HEK293 (cell line): Measurements from ENCODE around the gene PANK4.

Experiments
- BCL11A ChIP-seq: fragments of 450-650 bp; formaldehyde crosslinking; IDR thresholded peaks from 2 replicates; pipeline ENCODE4 v1.5.1; 2016; ENCODE audit warnings: low read depth, missing biosample characterization, missing genetic modification characterization
- PATZ1 ChIP-seq: fragments of 450-650 bp; formaldehyde crosslinking; IDR thresholded peaks from 2 replicates; pipeline ENCODE4 v1.5.1; 2016; ENCODE audit warnings: missing biosample characterization, missing genetic modification characterization
- SETDB1 ChIP-seq: IDR thresholded peaks from one replicate; pipeline ENCODE4 v1.6.1; 2017; ENCODE audit warnings: mild to moderate bottlenecking, low read length, moderate library complexity, mixed read lengths; ENCODE audit not compliant: insufficient read length
- ZBTB17 ChIP-seq: fragments of 450-650 bp; formaldehyde crosslinking; IDR thresholded peaks from 2 replicates; pipeline ENCODE4 v1.5.1; 2016; ENCODE audit warnings: missing biosample characterization, missing genetic modification characterization
- ZBTB6 ChIP-seq: fragments of 450-650 bp; formaldehyde crosslinking; IDR thresholded peaks from 2 replicates; pipeline ENCODE4 v1.5.1; 2017; ENCODE audit warnings: missing biosample characterization, missing genetic modification characterization
- ZNF274 ChIP-seq, 2 experiments: fragments of 200-500 bp in 1 of 2; fragments of 450-650 bp in 1 of 2; sonication (Bioruptor generic) in 1 of 2; formaldehyde crosslinking in 1 of 2; IDR thresholded peaks; 2 replicates each; pipeline versions ENCODE4 v1.5.1 to v1.6.1; 2014 to 2016; ENCODE audit warnings: borderline replicate concordance in 1 of 2, inconsistent platforms in 1 of 2, low read length in 1 of 2, missing biosample characterization in 1 of 2, missing genetic modification characterization in 1 of 2
- ZNF324 ChIP-seq: fragments of 450-650 bp; formaldehyde crosslinking; IDR thresholded peaks from 2 replicates; pipeline ENCODE4 v1.5.1; 2016; ENCODE audit warnings: missing biosample characterization, missing genetic modification characterization
- ZNF423 ChIP-seq: fragments of 450-650 bp; formaldehyde crosslinking; IDR thresholded peaks from 2 replicates; pipeline ENCODE4 v1.5.1; 2016; ENCODE audit warnings: missing biosample characterization, missing genetic modification characterization
- ZNF585B ChIP-seq: fragments of 450-650 bp; formaldehyde crosslinking; IDR thresholded peaks from 2 replicates; pipeline ENCODE4 v1.5.1; 2016; ENCODE audit warnings: missing biosample characterization, missing genetic modification characterization
- ZNF843 ChIP-seq: fragments of 450-650 bp; formaldehyde crosslinking; IDR thresholded peaks from 2 replicates; pipeline ENCODE4 v1.5.1; 2016; ENCODE audit warnings: missing biosample characterization, missing genetic modification characterization
- TF ChIP-seq, protein P1 (sequence below): fragments of 450-650 bp; formaldehyde crosslinking; IDR thresholded peaks from 2 replicates; pipeline ENCODE4 v1.5.1; 2016; ENCODE audit warnings: missing biosample characterization, missing genetic modification characterization, low read depth
- TF ChIP-seq, protein P2 (sequence below): fragments of 450-650 bp; formaldehyde crosslinking; IDR thresholded peaks from 2 replicates; pipeline ENCODE4 v1.5.1; 2016; ENCODE audit warnings: missing biosample characterization, missing genetic modification characterization
- TF ChIP-seq, protein P3 (sequence below): fragments of 450-650 bp; formaldehyde crosslinking; optimal IDR thresholded peaks from 2 replicates; pipeline ENCODE3; 2016; ENCODE audit warnings: missing biosample characterization, mild to moderate bottlenecking, missing genetic modification characterization

GRCh38 chr1:2494323-2494693 is 32.1 kb downstream of the PANK4 start:
- TF ChIP-seq ZNF423 (tag by site-specific recombination) (no peak), ZNF274 (IDR thresholded peaks at IDR 0.05; ENCODE audit: low read length) (no peak), ZNF274 (tag by site-specific recombination; IDR thresholded peaks at IDR 0.05; ENCODE audit: borderline replicate concordance) (no peak), SETDB1 (no peak), ZBTB17 (tag by site-specific recombination) (no peak; the same call in 1 of the 2 replicates), PATZ1 (no peak; the same call in 1 of the 2 replicates), ZNF843 (tag by site-specific recombination) (no peak), ZBTB6 (tag by site-specific recombination) (no peak), ZNF585B (no peak), BCL11A (tag by site-specific recombination) (peak; percentile 41; the same call in 1 of the 2 replicates), ZNF324 (tag by site-specific recombination) (0 out of 2 replicates have a peak, but pooled peaks have one; percentile 22)
- TF ChIP-seq, protein P1, sequence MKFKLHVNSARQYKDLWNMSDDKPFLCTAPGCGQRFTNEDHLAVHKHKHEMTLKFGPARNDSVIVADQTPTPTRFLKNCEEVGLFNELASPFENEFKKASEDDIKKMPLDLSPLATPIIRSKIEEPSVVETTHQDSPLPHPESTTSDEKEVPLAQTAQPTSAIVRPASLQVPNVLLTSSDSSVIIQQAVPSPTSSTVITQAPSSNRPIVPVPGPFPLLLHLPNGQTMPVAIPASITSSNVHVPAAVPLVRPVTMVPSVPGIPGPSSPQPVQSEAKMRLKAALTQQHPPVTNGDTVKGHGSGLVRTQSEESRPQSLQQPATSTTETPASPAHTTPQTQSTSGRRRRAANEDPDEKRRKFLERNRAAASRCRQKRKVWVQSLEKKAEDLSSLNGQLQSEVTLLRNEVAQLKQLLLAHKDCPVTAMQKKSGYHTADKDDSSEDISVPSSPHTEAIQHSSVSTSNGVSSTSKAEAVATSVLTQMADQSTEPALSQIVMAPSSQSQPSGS (tag by site-specific recombination): no peak
- TF ChIP-seq, protein P2, sequence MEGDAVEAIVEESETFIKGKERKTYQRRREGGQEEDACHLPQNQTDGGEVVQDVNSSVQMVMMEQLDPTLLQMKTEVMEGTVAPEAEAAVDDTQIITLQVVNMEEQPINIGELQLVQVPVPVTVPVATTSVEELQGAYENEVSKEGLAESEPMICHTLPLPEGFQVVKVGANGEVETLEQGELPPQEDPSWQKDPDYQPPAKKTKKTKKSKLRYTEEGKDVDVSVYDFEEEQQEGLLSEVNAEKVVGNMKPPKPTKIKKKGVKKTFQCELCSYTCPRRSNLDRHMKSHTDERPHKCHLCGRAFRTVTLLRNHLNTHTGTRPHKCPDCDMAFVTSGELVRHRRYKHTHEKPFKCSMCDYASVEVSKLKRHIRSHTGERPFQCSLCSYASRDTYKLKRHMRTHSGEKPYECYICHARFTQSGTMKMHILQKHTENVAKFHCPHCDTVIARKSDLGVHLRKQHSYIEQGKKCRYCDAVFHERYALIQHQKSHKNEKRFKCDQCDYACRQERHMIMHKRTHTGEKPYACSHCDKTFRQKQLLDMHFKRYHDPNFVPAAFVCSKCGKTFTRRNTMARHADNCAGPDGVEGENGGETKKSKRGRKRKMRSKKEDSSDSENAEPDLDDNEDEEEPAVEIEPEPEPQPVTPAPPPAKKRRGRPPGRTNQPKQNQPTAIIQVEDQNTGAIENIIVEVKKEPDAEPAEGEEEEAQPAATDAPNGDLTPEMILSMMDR (tag by site-specific recombination): no peak
- TF ChIP-seq, protein P3, sequence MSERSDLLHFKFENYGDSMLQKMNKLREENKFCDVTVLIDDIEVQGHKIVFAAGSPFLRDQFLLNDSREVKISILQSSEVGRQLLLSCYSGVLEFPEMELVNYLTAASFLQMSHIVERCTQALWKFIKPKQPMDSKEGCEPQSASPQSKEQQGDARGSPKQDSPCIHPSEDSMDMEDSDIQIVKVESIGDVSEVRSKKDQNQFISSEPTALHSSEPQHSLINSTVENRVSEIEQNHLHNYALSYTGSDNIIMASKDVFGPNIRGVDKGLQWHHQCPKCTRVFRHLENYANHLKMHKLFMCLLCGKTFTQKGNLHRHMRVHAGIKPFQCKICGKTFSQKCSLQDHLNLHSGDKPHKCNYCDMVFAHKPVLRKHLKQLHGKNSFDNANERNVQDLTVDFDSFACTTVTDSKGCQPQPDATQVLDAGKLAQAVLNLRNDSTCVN (tag by site-specific recombination): peak; percentile 33
